ENCODE data around the gene SLC16A5. TPM values are rescaled to one million over a fixed set of nuclear protein-coding genes. Genes with fewer than 3 reads are reported as not detected.

Gene SLC16A5
- total RNA-seq, 4 donors from 2014 or later = 41.1 to 101 (median 62.6) TPM

GRCh38 chr17:75051941-75052340, 35.8 kb upstream of the SLC16A5 start:
- no peak overlapping the region for H3K4me3 ChIP-seq (ENCODE audit: low read depth, poor library complexity, severe bottlenecking)
- DNase-seq (ENCODE audit: low spot score in 2 of 2) = no peak
- TF ChIP-seq CTCF (IDR thresholded peaks at IDR 0.05) (no peak), POLR2A (IDR thresholded peaks at IDR 0.05) (no peak)
- 66 to 85% methylated on average over 2 of the region's 2 CpGs for WGBS, 2 donors
- intact Hi-C loops (cut with DNase I; ENCODE audit: low total_unique reads) = no loop called here

- no peak overlapping the region for H3K4me3 ChIP-seq (ENCODE audit: low read depth, poor library complexity, severe bottlenecking)
- no peak for DNase-seq (ENCODE audit: low spot score in 2 of 2)
- 68 to 71% methylated on average over 25 of the region's 25 CpGs for WGBS, 2 donors
- TF ChIP-seq POLR2A (IDR thresholded peaks at IDR 0.05) (no peak), CTCF (IDR thresholded peaks at IDR 0.05) (no peak)
- intact Hi-C loops (cut with DNase I; ENCODE audit: low total_unique reads) = loop anchor here (10.0 kb wide), 1 partner anchor 115 kb away; no protein-coding TSS in a partner anchor
Measured at GRCh38 chr17:75059369-75060345, 28.1 kb upstream of the SLC16A5 start.

DNA sequence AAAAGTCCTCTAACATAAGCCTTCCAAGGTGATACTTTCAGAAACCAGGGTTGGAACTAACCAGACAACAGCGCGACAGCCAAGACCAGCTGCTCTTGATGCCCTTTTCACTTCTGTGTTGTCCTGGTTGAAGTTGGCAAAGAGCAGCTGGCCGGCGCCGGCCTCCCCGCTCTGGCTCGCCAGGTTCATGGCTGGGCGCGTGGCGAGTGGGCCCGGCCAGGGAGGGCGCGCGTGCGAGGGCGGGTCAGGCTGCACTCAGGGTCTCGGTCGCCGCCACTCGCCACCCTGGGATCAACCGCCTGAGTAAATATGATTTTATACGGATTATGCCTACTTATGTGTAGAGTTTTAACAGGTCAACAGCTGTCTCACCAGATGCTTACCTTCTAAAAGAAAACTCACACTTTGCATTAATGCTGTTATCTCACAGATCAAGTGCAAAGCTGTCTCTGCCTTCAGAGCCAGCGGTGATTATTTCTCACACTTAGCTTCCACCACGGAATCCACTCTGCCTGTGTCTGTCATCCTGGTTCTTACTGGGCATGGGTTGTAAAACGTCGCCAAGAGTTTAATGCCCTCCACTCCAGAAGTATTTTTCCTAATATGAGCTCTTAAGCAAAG, 27.2 kb upstream of the SLC16A5 start:
- no peak for DNase-seq (ENCODE audit: low spot score in 2 of 2)
- H3K4me3 ChIP-seq (ENCODE audit: low read depth, poor library complexity, severe bottlenecking) = no peak overlapping the region
- intact Hi-C loops (cut with DNase I; ENCODE audit: low total_unique reads) = loop anchor here (10.0 kb wide), 1 partner anchor 114 kb away; no protein-coding TSS in a partner anchor
- TF ChIP-seq CTCF (IDR thresholded peaks at IDR 0.05) (no peak), POLR2A (IDR thresholded peaks at IDR 0.05) (no peak)
- WGBS, 2 donors = 93 to 95% methylated on average over 26 of the region's 26 CpGs

DNA sequence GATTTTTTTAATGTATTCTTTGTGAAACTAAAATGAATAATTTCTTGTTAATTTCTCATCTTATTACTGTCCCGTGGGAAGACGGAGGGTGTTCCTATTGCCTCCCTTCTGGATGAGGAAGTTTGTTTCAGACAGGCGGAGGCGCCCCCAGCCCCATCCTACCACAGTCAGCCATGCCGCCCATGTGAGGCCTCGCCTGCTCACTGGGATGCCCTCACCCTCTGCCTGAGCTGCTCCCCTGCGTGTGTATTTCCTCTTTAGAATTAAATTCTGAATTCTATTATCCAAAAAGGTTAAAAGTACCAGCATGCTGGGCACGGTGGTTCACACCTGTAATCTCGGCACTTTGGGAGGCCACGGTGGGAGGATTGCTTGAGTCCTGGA, 26.7 kb upstream of the SLC16A5 start:
- TF ChIP-seq CTCF (IDR thresholded peaks at IDR 0.05) = no peak
- no peak for TF ChIP-seq POLR2A (IDR thresholded peaks at IDR 0.05)
- DNase-seq (ENCODE audit: low spot score in 2 of 2) = no peak
- 95 to 96% methylated on average over 10 of the region's 10 CpGs for WGBS, 2 donors
- intact Hi-C loops (cut with DNase I; ENCODE audit: low total_unique reads) = loop anchor here (10.0 kb wide), 1 partner anchor 114 kb away; no protein-coding TSS in a partner anchor
- no peak overlapping the region for H3K4me3 ChIP-seq (ENCODE audit: low read depth, poor library complexity, severe bottlenecking)

DNA sequence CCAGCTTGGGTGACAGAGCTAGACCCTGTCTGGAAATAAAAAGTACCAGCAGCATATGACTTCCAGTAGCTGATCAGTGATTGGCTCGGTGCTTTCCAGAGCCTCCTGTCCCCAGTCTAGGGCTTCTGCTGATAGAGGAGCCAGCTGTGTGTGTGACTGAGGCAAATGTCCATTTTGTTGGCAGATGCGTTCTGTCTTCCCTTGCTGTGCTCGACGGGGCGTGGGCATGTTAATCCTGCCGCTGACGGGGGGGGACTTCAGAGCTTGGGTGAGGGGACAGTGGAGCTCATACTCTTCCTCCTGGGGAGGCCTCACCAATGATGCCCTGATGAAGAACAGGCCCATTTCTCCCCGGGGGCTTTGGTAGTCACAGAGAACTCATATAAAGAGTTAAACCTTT, 26.1 kb upstream of the SLC16A5 start:
- intact Hi-C loops (cut with DNase I; ENCODE audit: low total_unique reads) = loop anchor here (10.0 kb wide), 1 partner anchor 113 kb away; no protein-coding TSS in a partner anchor
- 85 to 86% methylated on average over 8 of the region's 8 CpGs for WGBS, 2 donors
- no peak for DNase-seq (ENCODE audit: low spot score in 2 of 2)
- TF ChIP-seq POLR2A (IDR thresholded peaks at IDR 0.05) (no peak), CTCF (IDR thresholded peaks at IDR 0.05) (no peak)
- H3K4me3 ChIP-seq (ENCODE audit: low read depth, poor library complexity, severe bottlenecking) = no peak overlapping the region
